HG03108 (cell line): ENCODE results near the gene NRROS.
"Not testable (repeated sequence)": the region's sequence is repeated elsewhere in the genome, so short reads cannot be mapped to it uniquely, and the experiment has no call there.

Experiments
- ATAC-seq: cut with Tn5 transposase; IDR thresholded peaks from one replicate; pipeline ENCODE4 v1.9.1; 2021; ENCODE audit warnings: moderate library complexity; ENCODE audit not compliant: unreplicated experiment

Gene NRROS

GRCh38 chr3:196639483-196640296 lies at the start of gene NRROS:
NRROS (plus strand) TSS chr3:196639694; CDS start chr3:196654540, 14,846 bp downstream.
- ATAC-seq = peak; percentile 29

DNA sequence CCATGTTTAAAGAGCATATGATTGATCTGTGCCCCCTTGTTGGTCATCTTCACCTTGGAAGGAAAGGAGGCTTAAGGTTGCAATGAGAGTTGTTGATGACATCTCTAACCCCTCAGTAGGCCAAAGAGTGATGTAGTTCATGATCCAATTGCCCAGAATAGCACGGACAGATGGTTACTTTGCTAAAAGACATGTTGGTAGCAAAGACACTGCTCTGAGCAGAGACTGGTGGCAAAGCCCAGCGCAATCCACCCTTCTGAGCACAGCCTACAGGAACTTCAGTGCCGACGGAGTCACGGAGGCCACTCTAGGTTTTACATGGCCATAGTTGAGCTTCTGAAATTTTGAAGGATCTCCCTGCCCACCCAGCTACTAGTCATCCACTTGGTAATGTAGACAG lies 49.2 kb upstream of the NRROS start:
- ATAC-seq = no peak

DNA sequence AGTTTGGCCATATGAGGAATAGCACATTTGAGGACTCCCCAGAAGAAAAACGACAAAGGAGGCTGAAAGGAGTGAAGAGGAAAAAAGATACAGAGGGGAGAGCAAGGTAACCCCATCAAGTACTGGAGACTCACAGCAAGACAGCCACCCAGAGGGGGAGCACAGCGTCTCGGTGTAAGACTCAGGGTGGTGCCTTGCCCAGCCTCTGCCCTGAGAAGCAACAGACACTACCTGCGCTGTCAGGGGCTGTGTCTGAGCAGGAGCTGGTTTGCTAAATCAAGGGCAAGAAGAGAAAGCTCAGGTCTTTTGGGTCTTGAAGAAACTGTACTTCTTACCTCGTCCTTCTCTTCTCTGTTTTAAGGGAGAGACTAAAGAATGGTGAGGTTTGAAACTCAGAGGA lies 43.1 kb upstream of the NRROS start:
- ATAC-seq = no peak

GRCh38 chr3:196597971-196598733 lies 41.3 kb upstream of the NRROS start:
- not testable (repeated sequence) for ATAC-seq

- no peak for ATAC-seq
Measured at GRCh38 chr3:196599734-196600128, 39.8 kb upstream of the NRROS start.

GRCh38 chr3:196600359-196600758 lies 39.1 kb upstream of the NRROS start:
- no peak for ATAC-seq

- no peak for ATAC-seq
Measured at GRCh38 chr3:196602673-196603072, 36.8 kb upstream of the NRROS start.

DNA sequence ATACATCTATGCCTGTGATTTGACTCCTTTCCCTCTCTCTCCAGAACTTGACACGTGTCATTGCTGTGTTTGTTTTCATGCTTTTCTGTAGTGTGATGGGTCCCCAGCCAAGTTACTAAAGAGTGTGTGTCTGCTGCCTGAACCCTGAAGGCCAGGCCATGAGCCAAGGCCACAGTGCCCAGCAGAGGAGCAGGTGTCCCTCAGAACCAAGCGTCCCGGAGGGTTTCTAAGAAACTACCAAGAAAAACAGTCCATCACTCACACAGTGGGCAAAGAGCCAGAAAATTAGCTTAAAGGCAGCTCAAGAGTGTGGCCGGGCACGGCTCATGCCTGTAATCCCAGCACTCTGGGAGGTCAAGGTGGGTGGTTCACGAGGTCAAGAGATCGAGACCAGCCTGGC lies 35.8 kb upstream of the NRROS start:
- no peak for ATAC-seq

- no peak for ATAC-seq
Measured at GRCh38 chr3:196604548-196604947, 34.9 kb upstream of the NRROS start.

- no peak for ATAC-seq
Measured at GRCh38 chr3:196608693-196609092, 30.8 kb upstream of the NRROS start.

DNA sequence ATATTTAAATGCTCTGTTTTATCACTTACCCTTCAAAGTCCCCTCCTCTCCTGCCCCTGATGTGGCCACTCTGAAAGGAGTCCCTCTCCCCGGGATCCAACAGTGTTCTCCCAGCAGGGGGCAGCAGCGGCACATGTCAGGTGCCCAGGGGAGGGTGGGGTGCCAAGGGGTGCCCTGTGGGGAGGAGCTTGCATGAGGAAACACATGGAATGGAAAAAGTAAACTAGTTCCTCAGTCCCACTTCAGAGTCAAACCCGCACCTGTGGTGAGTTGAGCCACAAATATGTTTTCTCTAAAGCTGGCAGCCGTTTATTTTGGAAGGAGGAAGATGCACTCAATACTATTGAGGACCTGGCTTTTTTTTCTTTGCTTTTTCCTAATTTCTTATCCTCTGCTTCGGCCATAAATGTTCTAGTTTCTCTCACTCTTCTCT lies 30.1 kb upstream of the NRROS start:
- peak; percentile 66 for ATAC-seq

DNA sequence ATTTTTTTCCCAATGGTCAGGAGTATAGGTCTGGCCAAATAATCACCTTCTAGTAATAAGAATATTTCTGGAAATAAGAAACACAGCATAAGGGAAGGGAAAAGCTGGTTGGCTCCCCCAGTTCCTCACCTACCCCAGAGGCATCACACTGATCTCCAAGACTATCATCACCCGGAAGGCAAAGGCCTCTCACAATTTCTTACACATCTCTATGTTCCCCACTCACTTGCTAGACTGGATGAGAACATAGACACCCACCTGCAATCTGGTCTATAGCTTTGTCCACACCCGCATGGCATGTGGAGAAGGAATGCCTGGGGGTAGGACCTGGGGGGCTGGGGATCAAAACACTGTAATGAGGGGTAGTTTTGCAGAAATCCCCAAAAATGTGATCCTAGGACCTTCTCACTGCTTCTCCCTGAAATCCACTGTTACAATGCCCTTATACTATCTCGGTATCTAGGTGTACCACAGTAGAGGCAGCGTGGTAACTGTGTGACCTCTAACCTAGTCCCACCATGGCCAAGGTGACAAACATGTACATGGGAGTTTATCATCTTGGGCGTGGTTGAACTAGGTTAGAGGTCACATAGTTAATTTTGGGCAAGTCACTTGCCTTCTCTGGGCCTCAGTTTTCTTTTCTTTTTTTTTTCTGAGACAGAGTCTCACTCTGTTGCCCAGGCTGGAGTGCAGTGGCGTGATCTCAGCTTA lies 29.5 kb upstream of the NRROS start:
- no peak for ATAC-seq

DNA sequence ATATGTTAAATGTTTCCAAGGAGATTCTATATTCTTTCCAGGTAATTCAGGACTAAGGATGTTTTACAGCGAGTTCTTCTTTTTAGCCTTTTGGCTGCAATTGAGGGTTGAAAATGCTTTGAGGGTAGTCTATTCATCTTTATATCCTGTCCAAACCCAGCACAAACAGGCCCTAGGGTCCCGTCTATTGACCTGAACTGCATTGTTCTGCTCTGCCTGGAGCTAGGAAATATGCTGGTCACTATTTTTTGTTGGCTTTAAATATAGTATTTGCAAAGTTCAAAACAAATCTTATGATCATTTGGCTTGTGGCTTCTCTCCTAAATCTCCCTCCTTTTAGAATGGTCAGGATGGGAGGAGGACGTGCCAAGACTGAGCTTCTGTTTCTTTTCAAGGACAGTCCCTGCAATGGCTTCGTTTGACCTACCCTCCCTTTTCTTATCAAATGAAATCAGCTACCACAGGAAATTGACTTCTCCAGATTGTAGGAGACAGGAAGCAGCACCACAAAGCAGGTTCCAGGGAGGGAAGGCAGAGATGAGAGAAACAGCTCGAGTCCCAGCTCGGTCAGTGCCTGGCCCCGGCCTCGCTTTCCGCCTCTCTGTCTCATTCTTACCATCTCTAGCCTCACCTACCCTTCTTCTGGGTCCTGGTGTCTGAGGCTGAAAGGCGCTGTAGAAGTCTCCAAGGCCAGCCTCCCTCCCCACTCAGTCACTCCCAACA lies 27.6 kb upstream of the NRROS start:
- ATAC-seq = no peak

DNA sequence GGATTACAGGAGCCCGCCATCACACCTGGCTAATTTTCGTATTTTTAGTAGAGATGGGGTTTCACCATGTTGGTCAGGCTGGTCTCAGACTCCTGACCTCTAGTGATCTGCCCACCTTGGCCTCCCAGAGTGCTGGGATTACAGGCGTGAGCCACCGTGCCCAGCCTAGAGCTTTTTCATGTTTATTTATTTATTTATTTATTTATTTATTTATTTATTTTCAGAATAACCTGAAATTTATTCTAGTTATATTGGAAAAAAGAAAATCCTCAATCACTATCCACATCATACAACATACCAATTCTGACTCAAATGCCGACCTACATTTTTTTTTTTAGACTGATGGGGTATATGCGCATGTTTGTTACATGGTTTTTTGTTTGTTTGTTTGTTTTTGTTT lies 24.3 kb upstream of the NRROS start:
- not testable (repeated sequence) for ATAC-seq

DNA sequence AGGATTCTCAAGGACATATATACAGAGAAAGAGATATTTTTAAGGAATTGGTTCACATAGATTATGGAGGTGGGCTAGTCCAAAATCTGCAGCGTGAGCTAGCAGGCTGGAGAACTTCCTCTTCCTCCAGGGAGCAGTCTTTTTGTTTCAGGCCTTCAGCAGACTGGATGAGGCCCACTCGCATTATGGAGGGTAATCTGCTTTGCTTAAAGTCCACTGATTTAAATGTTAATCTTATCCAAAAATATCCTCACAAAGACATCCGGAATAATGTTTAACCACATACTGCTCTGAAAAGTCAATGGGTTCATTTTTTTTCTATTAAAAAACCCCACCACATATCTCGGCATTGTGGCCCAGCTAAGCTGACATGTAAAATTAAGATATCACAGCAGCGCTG lies 22.2 kb upstream of the NRROS start:
- ATAC-seq = no peak

- no peak for ATAC-seq
Measured at GRCh38 chr3:196619223-196619622, 20.3 kb upstream of the NRROS start.

- not testable (repeated sequence) for ATAC-seq
Measured at GRCh38 chr3:196619627-196620026, 19.9 kb upstream of the NRROS start.

- no peak for ATAC-seq
Measured at GRCh38 chr3:196620161-196620604, 19.3 kb upstream of the NRROS start.

DNA sequence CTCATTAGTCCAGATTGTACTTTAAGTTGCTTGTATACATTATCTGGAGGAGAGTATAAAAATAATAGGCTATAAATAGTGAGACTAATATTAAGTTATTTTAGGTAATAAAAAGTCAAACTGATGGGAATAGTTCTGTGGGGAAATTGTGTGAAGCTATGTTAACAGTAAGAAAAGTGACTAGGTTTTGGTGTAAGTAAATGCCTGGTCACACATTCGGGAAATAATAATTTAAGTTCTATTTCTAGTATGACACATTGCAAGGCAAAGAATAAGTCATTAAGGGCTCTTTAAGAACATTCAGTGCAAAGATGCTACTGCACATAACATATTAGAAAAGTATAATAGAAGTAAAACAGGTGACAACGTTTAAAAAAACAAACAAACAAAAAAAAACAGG lies 18.8 kb upstream of the NRROS start:
- ATAC-seq = no peak

DNA sequence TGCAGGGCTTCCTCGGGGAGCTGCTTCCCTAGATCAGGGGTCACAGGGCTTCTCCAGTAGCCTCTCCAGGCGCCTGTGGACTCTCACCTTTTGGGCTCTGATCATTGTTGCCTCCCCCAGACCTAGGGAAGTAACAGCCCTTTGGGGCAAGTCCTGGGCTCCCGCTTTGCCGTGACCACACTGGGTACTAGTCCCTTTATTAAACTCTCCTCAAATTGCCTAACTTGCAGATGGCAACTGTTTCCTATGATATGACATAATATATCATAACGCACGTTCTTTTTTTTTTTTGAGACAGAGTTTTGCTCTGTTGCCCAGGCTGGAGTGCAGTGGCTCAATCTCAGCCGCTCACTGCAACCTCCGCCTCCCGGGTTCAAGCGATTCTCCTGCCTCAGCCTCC lies 17.9 kb upstream of the NRROS start:
- ATAC-seq = no peak
